IMR-90 (cell line): ENCODE data around the gene NELL2.

ENCODE experiments used
- CTCF ChIP-seq: conservative IDR thresholded peaks from 2 replicates; pipeline ENCODE4 v1.5.1; 2012; ENCODE audit warnings: mild to moderate bottlenecking, low read depth, low read length, improper control_type of control experiment
- MAZ ChIP-seq: IDR thresholded peaks from 2 replicates; pipeline ENCODE4 v1.6.1; 2012; ENCODE audit warnings: low read depth, mild to moderate bottlenecking, low read length, improper control_type of control experiment, moderate library complexity, borderline replicate concordance

GRCh38 chr12:44852483-44852882 lies 23.6 kb downstream of the NELL2 start:
- TF ChIP-seq MAZ (no peak), CTCF (no peak)
